Sigmoid colon (tissue), 4 donors: Measurements from ENCODE around the gene KRTAP25-1.

Experiments
- CTCF ChIP-seq, 4 experiments: fragments of 450-650 bp in 3 of 4; fragments of 200-600 bp in 1 of 4; IDR thresholded peaks; one replicate each; pipeline ENCODE4 v1.5.1; 2016 to 2019; ENCODE audit warnings: antibody characterized with exemption in 4 of 4, mild to moderate bottlenecking in 3 of 4, moderate library complexity in 2 of 4
- EP300 ChIP-seq, 4 donors: sonication (generic); formaldehyde crosslinking; IDR thresholded peaks; one replicate each; pipeline ENCODE4 v1.6.1; 2017; ENCODE audit warnings: antibody characterized with exemption in 4 of 4
- POLR2AphosphoS5 ChIP-seq, 4 donors: sonication (generic); formaldehyde crosslinking; IDR thresholded peaks; one replicate each; pipeline ENCODE4 v1.6.1; 2017; ENCODE audit warnings: antibody characterized with exemption in 4 of 4

GRCh38 chr21:30333736-30334135 is 44.4 kb upstream of the KRTAP25-1 start:
- TF ChIP-seq EP300 (IDR thresholded peaks at IDR 0.05): no peak
- TF ChIP-seq CTCF (IDR thresholded peaks at IDR 0.05): no peak
- no peak for TF ChIP-seq POLR2AphosphoS5 (IDR thresholded peaks at IDR 0.05)
